Psoas muscle (tissue), 8 donors: ENCODE results near the gene FLAD1. TPM values are rescaled to one million over a fixed set of nuclear protein-coding genes. Genes with fewer than 3 reads are reported as not detected.

Experiments used
- ATAC-seq, 4 donors: fragments of 200-7000 bp; cut with Tn5 transposase; one replicate each; pipeline ENCODE4 v1.9.1; 2020; ENCODE audit warnings: moderate library complexity in 3 of 4, mild to moderate bottlenecking in 2 of 4
- DNase-seq, 2 donors: peaks; one replicate each; pipeline ENCODE4 v3.0.0-alpha.2; 2020
- H3K27ac ChIP-seq: fragments of 200-600 bp; one replicate; pipeline ENCODE4 v1.8.0; 2022
- H3K27me3 ChIP-seq, 3 donors: fragments of 200-600 bp in 1 of 3; one replicate each; pipeline versions ENCODE4 v1.6.1 to v1.8.0; 2013 to 2022; ENCODE audit warnings: low read length in 2 of 3, mild to moderate bottlenecking in 2 of 3, moderate library complexity in 1 of 3; ENCODE audit not compliant: insufficient read depth in 3 of 3
- H3K36me3 ChIP-seq, 2 donors: fragments of 200-600 bp in 1 of 2; one replicate each; pipeline versions ENCODE4 v1.6.1 to v1.8.0; 2013 to 2022; ENCODE audit warnings: low read depth in 1 of 2, mild to moderate bottlenecking in 1 of 2, moderate library complexity in 1 of 2; ENCODE audit not compliant: insufficient read depth in 1 of 2
- H3K4me1 ChIP-seq: fragments of 200-600 bp; one replicate; pipeline ENCODE4 v1.8.0; 2022
- H3K4me3 ChIP-seq: fragments of 200-600 bp; one replicate; pipeline ENCODE4 v1.8.0; 2022; ENCODE audit warnings: mild to moderate bottlenecking
- H3K9me3 ChIP-seq: fragments of 200-600 bp; one replicate; pipeline ENCODE4 v1.8.0; 2022
- CTCF ChIP-seq: fragments of 200-600 bp; IDR thresholded peaks from one replicate; pipeline ENCODE4 v1.8.0; 2022; ENCODE audit warnings: antibody characterized with exemption
- WGBS, 3 donors: extraction: QIAGEN DNeasy Blood & Tissue Kit; methylation state at CpG; one replicate each; pipeline versions ENCODE4 v1.1.6 to v1.1.7; 2013; 5-methylcytosine and 5-hydroxymethylcytosine counted together
- intact Hi-C, 2 donors: fragments of 100-400 bp; cut with DNase I; formaldehyde crosslinking; loops; one replicate each; pipeline versions ENCODE4 v1.11.0 to v1.14.2; 2022
- polyA plus RNA-seq, 3 donors: library from polyadenylated mRNA; stranded (reverse); fragments of 200-250 nt; gene quantifications; one replicate each; pipeline ENCODE4 v1.2.3, GENCODE V29; 2013
- total RNA-seq, 4 donors: library from RNA; stranded (reverse); fragmentation: NEBNext Ultra II Directional in 2 of 4; extraction: Animal tissue kit (Norgen Biotek cat#: 25700) in 2 of 4; gene quantifications; one replicate each; pipeline versions ENCODE4 v1.2.1 to v1.2.4, GENCODE V29; 2021 to 2023
- donor health status: healthy with polysubstance abuse.
- donor health status: DM: no; HTN: no; CAD: no; lungs with moderate emphysema.
- donor health status: Bipolar disorder and iron deficiency.
- donor health status: healthy.
- donor health status: DM: yes; HTN: yes; CAD: no.
- donor health status: DM: no; HTN: no; CAD: no.
- donor health status: DM: no; HTN: no; CAD: no.
- donor health status: DM: yes; HTN: yes; CAD: no.

Gene FLAD1
- total and polyA plus RNA-seq, 7 donors, result 24.5 to 52.7 (median 34.9) TPM

GRCh38 chr1:154952664-154953063, 30.5 kb upstream of the FLAD1 start:
- Histone ChIP-seq H3K4me1 (peaks cover 47% of the 10 kb centered on the region), H3K36me3 (peaks cover 0 to 37% of the 10 kb centered on the region in 2 donors), H3K9me3 (no peaks in the 10 kb centered on the region), H3K4me3 (peak overlapping the region; percentile 71), H3K27ac (peak overlapping the region; percentile 88), H3K27me3 (no peaks in the 10 kb centered on the region)
- no peak for TF ChIP-seq CTCF
- ATAC-seq, result no peak
- DNase-seq, result no peak
- 51 to 70% (median 53%) methylated on average over 6 of the region's 6 CpGs for WGBS, 3 donors
- intact Hi-C loops, result loop anchor here in 1 of 2 donors (5.0 kb wide), 1 partner anchor 110 kb away; the partner anchor contains the start of gene EFNA4

GRCh38 chr1:154953611-154954038, 29.5 kb upstream of the FLAD1 start:
- no peaks in the 10 kb centered on the region for H3K9me3 ChIP-seq
- peak overlapping the region; percentile 71 for H3K4me3 ChIP-seq
- 21 to 51% (median 48%) methylated on average over 2 of the region's 2 CpGs for WGBS, 3 donors

GRCh38 chr1:154954541-154954940, 28.6 kb upstream of the FLAD1 start:
- H3K4me3 ChIP-seq, result peak overlapping the region; percentile 71
- DNase-seq, result no peak
- H3K9me3 ChIP-seq, result no peaks in the 10 kb centered on the region
- H3K27me3 ChIP-seq, result no peaks in the 10 kb centered on the region
- peaks cover 0 to 36% of the 10 kb centered on the region in 2 donors for H3K36me3 ChIP-seq
- no peak for TF ChIP-seq CTCF
- ATAC-seq, result no peak
- WGBS, 3 donors, result 50 to 56% (median 53%) methylated on average over 3 of the region's 3 CpGs
- peaks cover 47% of the 10 kb centered on the region for H3K4me1 ChIP-seq
- intact Hi-C loops, result loop anchor here in 1 of 2 donors (5.0 kb wide), 1 partner anchor 108 kb away; the partner anchor contains the start of gene EFNA4
- peak overlapping the region; percentile 88 for H3K27ac ChIP-seq

More at GRCh38 chr1:154953611-154954038, 29.5 kb upstream of the FLAD1 start:
- TF ChIP-seq CTCF, result no peak
- intact Hi-C loops, result loop anchor here in 1 of 2 donors (5.0 kb wide), 1 partner anchor 109 kb away; the partner anchor contains the start of gene EFNA4
- Histone ChIP-seq H3K4me1 (peaks cover 47% of the 10 kb centered on the region), H3K36me3 (peaks cover 0 to 34% of the 10 kb centered on the region in 2 donors), H3K27ac (peak overlapping the region; percentile 88), H3K27me3 (no peaks in the 10 kb centered on the region)
- ATAC-seq (no peak), DNase-seq (no peak)

GRCh38 chr1:154955039-154955717, 28.0 kb upstream of the FLAD1 start:
- Histone ChIP-seq H3K27me3 (no peaks in the 10 kb centered on the region), H3K36me3 (peaks cover 0 to 33% of the 10 kb centered on the region in 2 donors), H3K4me3 (peak overlapping the region; percentile 71), H3K27ac (peak overlapping the region; percentile 88), H3K9me3 (no peaks in the 10 kb centered on the region), H3K4me1 (peaks cover 47% of the 10 kb centered on the region)
- DNase-seq (peak in 1 of 2 donors; percentile 71), ATAC-seq (peak; percentile 18 to 59 (median 38))
- WGBS, 3 donors, result 0 to 15% (median 12%) methylated on average over 4 of the region's 4 CpGs
- TF ChIP-seq CTCF, result no peak
- intact Hi-C loops, result no loop called here
